ENCODE measurements around the gene FAM236B.
"Not testable (repeated sequence)": the region's sequence is repeated elsewhere in the genome, so short reads cannot be mapped to it uniquely, and the experiment has no call there.

The FAM236B gene

DNA sequence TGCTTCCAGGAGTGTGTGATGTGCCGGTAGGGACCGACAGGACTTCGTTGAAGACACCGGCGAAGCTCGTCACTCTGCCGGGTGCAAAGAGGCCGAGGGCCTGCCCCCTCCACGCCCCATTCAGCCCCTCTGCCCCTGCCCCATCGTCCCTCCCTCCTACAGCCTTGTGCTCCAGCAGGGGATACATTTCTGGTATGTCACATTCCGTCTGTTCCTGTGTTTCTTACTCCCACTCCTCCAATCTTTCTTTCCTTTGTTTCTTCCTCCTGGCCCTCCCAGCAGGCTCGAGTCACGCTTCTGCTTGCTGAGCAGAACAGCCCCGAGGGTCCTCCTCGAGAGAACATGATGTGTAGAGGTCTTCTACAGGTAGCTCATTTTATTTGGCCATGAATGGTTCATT, at the start of gene FAM236B:
TSS of gene FAM236B (minus strand) at position 101 of the 400 bp plus-strand sequence. CDS start at position 1, 100 bp downstream.
- FAIRE-seq: not testable (repeated sequence)

DNA sequence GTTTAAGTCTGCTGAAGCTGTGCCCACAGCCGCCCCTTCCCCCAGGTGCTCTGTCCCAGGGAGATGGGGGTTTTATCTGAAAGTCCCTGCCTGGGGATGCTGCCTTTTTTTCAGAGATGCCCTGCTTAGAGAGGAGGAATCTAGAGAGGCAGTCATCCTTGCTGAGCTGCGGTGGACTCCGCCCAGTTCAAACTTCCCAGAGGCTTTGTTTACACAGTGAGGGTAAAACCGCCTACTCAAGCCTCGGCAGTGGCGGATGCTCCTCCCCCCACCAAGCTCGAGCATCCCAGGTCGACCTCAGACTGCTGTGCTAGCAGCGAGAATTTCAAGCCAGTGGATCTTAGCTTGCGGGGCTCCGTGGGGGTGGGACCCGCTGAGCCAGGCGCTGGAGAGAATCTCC, 48.2 kb upstream of the FAM236B start:
- not testable (repeated sequence) for FAIRE-seq

DNA sequence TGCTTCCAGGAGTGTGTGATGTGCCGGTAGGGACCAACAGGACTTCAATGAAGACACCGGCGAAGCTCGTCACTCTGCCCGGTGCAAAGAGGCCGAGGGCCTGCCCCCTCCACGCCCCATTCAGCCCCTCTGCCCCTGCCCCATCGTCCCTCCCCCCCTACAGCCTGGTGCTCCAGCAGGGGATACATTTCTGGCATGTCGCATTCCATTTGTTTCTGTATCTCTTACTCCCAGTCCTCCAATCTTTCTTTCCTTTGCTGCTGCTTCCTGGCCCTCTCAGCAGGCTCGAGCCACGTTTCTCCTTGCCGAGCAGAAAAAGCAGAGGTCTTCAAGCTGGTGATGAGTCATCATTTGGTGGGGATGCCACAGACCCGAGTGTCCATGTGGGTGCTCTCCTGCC, 25.6 kb upstream of the FAM236B start, which contains the start of gene FAM236D:
TSS of gene FAM236D (minus strand) at position 101 of the 400 bp plus-strand sequence. CDS start at position 1, 100 bp downstream.
- FAIRE-seq: not testable (repeated sequence)

DNA sequence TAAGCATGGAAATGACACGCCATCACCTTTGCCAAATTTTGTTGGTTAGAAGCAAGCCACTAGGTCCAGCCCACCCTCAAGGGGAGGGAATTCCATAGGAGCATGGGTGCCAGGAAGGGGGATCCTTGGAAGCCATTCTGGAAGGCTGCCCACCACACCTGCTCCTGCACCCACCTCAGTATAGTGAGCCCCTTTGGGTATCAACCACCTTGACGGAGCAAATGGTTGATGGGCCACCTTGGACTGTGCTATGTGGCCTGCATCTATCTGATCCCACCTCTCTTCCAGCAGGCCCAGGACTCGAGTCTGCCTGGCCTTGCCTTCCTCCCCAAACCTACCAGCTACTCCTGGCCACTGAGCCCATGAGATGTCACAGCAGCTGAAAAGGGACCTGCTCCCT, 7.9 kb upstream of the FAM236B start:
- FAIRE-seq: not testable (repeated sequence)

DNA sequence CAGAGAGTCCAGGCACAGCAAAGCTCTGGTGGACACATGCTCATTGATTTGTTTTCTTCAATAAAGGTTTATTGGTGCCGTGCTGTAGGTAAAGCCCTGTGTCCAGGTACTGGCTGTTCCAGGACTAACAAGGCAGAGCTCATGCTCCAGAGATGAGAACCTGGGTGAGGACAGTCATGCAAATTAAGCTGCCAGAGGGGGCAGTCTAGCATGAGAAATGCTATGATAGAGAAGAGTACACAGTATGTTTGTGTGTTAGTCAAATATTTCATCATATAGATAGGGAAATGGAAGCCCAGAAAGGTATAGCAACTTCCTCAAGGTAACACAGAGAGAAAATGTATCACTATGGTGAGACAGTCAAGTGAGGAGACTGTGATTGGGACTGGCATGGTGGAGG, 5.7 kb upstream of the FAM236B start:
- not testable (repeated sequence) for FAIRE-seq

DNA sequence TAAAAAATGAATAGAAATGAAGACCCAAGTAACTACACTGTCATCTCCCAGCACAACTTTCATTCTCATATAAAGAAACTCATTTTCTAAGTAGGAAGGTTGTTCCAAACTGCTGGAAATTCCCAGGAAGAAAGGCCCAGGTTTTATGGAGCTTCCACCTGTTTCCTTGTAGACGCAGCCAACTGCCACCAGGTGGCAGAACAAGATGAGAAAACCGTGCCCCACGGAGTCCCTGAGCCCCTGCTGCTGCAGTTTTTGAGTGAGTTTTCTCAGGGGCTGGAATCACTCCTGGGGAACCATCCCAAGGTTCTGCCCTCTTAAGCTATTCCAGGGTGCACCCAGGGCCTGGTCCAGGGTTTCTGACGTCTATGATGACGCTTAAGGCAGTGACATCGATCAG, 1.5 kb upstream of the FAM236B start:
- not testable (repeated sequence) for FAIRE-seq

DNA sequence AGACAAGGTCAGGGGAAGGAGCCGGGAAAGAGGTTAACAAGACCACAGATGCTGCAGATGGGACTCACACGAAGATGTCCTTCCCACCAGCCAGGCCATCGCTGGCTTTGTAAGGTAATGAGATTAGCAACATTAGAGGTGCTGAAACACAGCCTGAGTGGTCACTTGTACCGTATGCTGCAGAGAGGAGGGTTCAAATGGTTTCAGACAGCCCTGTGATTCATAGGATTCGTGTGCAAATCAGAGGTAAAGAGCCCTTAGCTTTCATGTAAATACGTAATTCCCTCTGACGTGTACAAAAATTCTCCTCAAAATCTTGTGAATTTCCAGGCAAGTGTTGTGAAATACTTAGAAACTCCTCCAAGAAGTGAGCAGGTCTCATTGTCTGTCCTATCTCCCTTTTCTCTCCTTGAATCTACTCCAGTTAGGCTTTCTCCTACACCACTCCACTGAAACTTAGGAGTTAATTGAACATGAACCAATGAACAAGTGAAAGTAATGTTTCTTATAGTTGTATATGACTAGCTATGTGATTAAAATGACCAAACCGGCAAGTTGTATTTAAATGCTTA, 991 bp upstream of the FAM236B start:
- not testable (repeated sequence) for FAIRE-seq

DNA sequence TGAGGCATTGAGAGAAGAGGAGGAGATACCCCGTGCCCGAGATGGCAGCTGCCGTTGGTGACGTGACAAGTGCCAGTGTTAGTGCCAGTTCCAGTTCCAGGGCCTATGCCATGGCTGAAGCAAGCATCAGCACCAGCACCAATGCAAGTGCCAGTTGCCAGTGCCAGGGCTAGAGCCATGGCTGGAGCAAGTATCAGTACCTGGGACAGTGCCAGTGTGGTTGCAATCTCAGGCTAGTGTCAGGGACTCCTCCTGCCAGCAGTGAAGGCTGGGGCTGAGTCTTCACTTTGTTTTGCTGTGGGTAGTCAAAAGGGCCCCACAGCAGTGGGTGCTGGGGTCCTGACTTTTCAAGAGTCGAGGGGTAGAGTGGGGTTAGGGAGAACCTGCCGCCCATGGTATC, 4.3 kb downstream of the FAM236B start:
- not testable (repeated sequence) for FAIRE-seq

DNA sequence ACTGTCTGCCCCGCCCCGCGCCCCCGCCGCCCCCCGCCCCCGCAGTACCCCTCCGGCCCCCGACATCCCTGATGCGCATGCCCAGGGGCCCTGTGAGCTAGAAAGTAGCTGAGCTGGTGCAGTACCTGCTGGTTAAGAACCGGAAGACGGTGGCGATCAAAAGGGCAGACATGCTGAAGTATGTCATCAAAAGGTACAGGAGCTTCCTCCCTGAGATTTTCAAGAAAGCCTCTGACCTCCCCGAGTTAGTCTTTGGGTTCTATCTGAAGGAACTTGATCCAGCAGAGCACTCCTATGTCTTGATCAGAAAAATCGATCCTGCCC, 5.0 kb downstream of the FAM236B start:
- FAIRE-seq: not testable (repeated sequence)

DNA sequence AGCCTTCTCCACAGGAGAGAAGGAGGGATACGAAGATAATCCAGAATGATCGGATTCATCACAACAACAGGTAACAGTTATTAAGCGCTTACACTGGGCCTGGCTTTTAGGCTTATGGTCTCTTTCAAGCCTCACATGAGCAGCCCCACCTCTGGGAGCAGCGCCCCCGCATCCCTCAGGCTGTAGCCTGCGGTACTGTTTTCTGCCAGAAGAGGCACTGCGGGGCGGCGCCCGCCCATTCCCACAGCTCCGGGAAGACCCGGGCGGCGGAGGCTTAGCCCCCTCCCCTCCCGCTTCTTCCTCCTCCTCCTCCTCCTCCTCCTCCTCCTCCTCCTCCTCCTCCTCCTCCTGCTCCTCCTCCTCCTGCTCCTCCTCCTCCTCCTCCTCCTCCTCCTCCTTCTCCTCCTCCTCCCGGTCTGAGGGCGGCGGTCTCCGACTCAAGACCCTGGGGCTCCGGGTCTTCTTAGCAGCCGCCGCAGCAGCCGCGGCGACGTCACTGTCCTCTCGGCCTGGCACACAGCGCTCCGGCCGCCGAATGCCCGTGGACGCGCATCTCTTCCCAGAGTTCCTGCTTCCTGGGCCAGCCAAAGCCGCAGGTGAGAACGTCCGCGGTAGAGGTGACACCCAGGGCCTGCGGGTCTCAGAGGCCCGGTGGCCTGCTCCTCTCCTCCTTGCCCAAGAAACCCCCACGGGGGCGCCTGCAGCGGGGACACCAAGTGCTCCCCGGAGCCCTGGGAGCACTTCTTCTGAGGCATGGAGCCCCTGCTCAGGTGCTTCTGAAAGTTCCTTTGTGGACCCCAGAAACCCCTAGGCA, 5.6 kb downstream of the FAM236B start, which contains the start of gene DMRTC1B:
TSS of gene DMRTC1B (plus strand) at position 238 of the 814 bp plus-strand sequence. CDS start 68,246 bp downstream, outside the sequence.
- not testable (repeated sequence) for FAIRE-seq

DNA sequence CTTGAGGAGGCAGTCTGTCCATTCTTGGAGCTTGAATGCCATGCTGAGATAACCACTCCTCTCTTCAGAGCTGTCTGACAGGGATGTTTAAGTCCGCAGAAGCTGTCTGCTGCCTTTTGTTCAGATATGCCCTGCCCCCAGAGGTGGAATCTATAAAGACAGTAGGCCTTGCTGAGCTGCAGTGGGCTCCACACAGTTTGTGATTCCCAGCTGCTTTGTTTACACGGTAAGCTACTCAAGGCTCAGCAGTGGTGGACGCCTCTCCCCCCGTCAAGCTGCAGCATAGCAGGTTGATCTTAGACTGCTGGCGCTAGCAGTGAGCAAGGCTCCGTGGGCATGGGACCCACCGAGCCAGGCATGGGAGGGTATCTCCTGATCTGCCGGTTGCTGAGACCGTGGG, 22.0 kb downstream of the FAM236B start:
- FAIRE-seq: not testable (repeated sequence)

DNA sequence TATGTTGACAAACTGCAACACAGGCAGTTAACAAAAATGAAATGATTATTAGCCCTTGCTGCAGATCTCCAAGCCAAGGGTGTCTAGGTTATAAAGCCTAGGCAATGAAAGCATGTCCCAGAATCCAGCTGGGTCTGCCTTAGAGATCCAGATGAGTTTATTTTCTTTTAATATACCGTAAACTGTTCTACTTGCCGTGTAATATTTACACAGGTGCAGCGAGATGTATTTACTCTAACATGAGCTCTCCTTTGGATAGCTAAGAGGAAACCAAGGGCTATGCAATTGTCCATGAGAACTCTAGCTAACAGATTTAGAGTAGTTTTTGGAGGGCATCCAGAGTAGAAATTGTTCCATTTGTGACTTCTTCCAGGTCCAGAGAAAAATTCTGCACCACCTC, 33.9 kb downstream of the FAM236B start:
- not testable (repeated sequence) for FAIRE-seq

DNA sequence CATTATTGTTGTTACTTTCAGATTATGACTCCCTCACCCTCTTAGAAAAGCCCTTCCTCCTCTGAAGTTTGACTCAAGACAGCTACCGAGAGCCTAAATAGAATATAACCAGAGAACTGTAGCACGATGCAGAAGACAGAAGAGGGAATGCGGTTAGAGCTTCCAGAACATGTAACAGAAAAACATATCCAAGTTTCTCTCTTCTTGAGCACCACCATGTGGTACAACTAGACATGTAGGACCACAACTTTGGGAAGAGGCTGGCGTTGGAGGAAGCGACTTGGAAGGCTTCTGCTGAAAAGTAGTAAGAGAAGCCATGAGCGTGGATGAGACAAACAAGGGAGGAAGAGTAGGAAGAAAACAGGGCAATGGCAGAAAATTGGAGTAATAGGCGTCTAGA, 36.9 kb downstream of the FAM236B start:
- not testable (repeated sequence) for FAIRE-seq

DNA sequence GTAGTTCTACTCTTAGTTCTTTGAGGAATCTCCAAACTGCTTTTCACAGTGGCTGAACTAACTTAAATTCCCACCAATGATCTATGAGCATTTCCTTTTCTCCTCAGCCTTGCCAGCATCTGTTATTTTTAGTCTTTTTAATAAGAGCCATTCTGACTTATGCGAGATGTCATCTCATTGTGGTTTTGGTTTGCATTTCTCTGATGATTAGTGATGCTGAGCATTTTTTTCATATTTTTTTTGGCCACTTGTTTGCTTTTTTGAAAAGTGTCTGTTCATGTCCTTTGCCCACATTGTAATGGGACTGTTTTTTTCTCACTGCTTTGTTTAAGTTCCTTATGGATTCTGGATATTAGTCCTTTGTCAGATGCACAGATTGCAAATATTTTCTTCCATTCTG, 46.9 kb downstream of the FAM236B start:
- FAIRE-seq: peak; percentile 14

DNA sequence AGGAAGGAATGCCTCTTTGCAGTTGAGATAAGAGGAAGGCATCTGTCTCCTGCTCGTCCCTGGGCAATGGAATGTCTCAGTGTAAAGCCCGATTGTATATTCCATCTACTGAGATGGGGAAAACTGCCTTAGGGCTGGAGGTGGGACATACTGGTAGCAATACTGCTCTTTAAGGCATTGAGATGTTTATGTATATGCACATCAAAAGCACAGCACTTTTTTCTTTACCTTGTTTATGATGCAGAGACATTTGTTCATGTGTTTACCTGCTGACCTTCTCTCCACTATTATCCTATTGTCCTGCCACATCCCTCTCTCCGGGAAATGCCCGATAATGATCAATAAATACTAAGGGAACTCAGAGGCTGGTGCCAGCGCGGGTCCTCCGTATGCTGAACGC, 48.8 kb downstream of the FAM236B start:
- FAIRE-seq: not testable (repeated sequence)

All from colon (tissue), 2 donors.